Measurements from ENCODE around the gene TRPC1.
"Not testable (repeated sequence)": the region's sequence is repeated elsewhere in the genome, so short reads cannot be mapped to it uniquely, and the experiment has no call there.

The TRPC1 gene

DNA sequence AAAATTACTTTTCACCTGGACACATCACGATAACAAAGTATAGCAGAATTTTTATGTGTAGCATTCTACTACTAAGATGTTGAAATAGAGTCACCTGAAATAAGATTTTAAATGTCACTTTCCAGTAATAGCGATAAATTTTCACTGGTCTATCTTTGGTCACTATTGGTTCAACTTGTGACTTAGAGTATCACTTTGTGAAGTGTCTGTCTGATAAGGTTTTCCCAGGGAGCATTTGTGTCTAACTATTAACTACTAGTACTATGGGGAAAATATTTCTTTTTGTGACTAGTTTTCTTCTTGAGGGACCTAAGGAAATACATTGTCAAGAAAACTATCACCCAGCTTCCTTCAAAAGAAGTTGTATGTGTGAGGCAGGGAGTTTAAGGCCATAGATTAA is 11.0 kb downstream of the TRPC1 start:
- Histone ChIP-seq H3K27me3 (ENCODE audit: low read length) (no peaks in the 10 kb centered on the region), H3K9ac (ENCODE audit: low read length) (no peak overlapping the region), H4K20me1 (ENCODE audit: low read depth, low read length) (no peaks in the 10 kb centered on the region), H3K79me2 (ENCODE audit: insufficient read depth, low read length) (no peaks in the 10 kb centered on the region), H2AFZ (ENCODE audit: low read depth, low read length, severe bottlenecking) (no peak overlapping the region), H3K9me3 (ENCODE audit: insufficient read depth, low read length) (no peaks in the 10 kb centered on the region), H3K36me3 (ENCODE audit: low read length) (no peaks in the 10 kb centered on the region), H3F3A (ENCODE audit: insufficient read depth) (no peaks in the 10 kb centered on the region), H3K9me2 (replicated peaks; ENCODE audit: insufficient read depth, low read length) (no peaks in the 10 kb centered on the region), H3K4me3 (ENCODE audit: insufficient read depth, low read length, poor library complexity, severe bottlenecking) (no peak overlapping the region), H3K27ac (ENCODE audit: low read depth, low read length) (no peak overlapping the region), H3K4me2 (ENCODE audit: low read depth, low read length, poor library complexity, severe bottlenecking) (no peak overlapping the region)
- TF ChIP-seq, protein P1, sequence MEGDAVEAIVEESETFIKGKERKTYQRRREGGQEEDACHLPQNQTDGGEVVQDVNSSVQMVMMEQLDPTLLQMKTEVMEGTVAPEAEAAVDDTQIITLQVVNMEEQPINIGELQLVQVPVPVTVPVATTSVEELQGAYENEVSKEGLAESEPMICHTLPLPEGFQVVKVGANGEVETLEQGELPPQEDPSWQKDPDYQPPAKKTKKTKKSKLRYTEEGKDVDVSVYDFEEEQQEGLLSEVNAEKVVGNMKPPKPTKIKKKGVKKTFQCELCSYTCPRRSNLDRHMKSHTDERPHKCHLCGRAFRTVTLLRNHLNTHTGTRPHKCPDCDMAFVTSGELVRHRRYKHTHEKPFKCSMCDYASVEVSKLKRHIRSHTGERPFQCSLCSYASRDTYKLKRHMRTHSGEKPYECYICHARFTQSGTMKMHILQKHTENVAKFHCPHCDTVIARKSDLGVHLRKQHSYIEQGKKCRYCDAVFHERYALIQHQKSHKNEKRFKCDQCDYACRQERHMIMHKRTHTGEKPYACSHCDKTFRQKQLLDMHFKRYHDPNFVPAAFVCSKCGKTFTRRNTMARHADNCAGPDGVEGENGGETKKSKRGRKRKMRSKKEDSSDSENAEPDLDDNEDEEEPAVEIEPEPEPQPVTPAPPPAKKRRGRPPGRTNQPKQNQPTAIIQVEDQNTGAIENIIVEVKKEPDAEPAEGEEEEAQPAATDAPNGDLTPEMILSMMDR (IDR thresholded peaks at IDR 0.05; ENCODE audit: insufficient read depth, low read length, poor library complexity, severe bottlenecking), result no peak
- no peak for TF ChIP-seq EZH2phosphoT487 (conservative IDR thresholded peaks at IDR 0.05; ENCODE audit: low read length)

DNA sequence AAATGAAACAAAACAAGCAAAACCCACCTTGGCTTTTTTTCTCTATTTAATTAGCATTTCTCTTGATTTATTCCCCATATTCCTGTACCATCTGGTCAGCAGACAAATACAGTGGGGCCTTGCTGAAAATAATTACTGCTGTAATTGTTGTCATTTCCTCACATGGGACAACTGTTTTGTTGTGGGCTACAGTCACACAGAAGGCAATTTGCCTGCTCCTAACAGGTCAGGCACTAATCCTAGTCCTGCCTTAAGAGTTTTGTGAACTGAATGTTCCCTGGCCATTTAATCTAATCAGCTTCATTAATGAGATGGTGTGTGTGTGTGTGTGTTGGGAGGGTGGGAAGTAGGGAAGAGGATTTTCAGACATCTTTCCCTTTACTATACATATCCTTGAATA is 11.6 kb downstream of the TRPC1 start:
- TF ChIP-seq, protein P1 (IDR thresholded peaks at IDR 0.05; ENCODE audit: insufficient read depth, low read length, poor library complexity, severe bottlenecking), result no peak
- Histone ChIP-seq H3F3A (ENCODE audit: insufficient read depth) (no peaks in the 10 kb centered on the region), H3K4me3 (ENCODE audit: insufficient read depth, low read length, poor library complexity, severe bottlenecking) (no peak overlapping the region), H3K9me3 (ENCODE audit: insufficient read depth, low read length) (no peaks in the 10 kb centered on the region), H3K9me2 (replicated peaks; ENCODE audit: insufficient read depth, low read length) (no peaks in the 10 kb centered on the region), H3K4me2 (ENCODE audit: low read depth, low read length, poor library complexity, severe bottlenecking) (no peak overlapping the region), H3K27ac (ENCODE audit: low read depth, low read length) (no peak overlapping the region), H3K27me3 (ENCODE audit: low read length) (no peaks in the 10 kb centered on the region), H3K79me2 (ENCODE audit: insufficient read depth, low read length) (no peaks in the 10 kb centered on the region), H4K20me1 (ENCODE audit: low read depth, low read length) (no peaks in the 10 kb centered on the region), H3K9ac (ENCODE audit: low read length) (no peak overlapping the region), H2AFZ (ENCODE audit: low read depth, low read length, severe bottlenecking) (no peak overlapping the region), H3K36me3 (ENCODE audit: low read length) (no peaks in the 10 kb centered on the region)

DNA sequence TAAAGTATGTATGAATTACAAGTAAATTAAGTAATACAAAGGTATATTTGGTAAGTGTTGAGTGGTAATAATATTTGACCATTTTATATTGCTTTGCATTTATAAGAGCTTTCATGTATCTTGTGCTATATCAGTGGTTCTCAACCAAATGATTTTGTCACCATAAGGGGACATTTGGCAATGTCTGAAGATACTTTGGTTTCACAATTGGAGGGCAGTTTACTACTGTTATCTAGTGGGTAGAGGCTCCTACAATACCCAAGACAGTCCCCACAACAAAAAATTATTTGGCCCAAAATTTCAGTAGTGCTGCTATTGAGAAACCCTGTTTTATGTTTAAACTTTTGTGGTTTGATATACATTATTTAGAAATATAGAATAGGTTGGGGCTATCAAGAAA is 14.6 kb downstream of the TRPC1 start:
- Histone ChIP-seq H4K20me1 (ENCODE audit: low read depth, low read length) (no peaks in the 10 kb centered on the region), H3K9me2 (replicated peaks; ENCODE audit: insufficient read depth, low read length) (no peaks in the 10 kb centered on the region), H3F3A (ENCODE audit: insufficient read depth) (no peaks in the 10 kb centered on the region), H3K4me2 (ENCODE audit: low read depth, low read length, poor library complexity, severe bottlenecking) (no peak overlapping the region), H3K9me3 (ENCODE audit: insufficient read depth, low read length) (no peaks in the 10 kb centered on the region), H3K9ac (ENCODE audit: low read length) (no peak overlapping the region), H2AFZ (ENCODE audit: low read depth, low read length, severe bottlenecking) (no peak overlapping the region), H3K79me2 (ENCODE audit: insufficient read depth, low read length) (no peaks in the 10 kb centered on the region), H3K36me3 (ENCODE audit: low read length) (no peaks in the 10 kb centered on the region), H3K27me3 (ENCODE audit: low read length) (no peaks in the 10 kb centered on the region), H3K27ac (ENCODE audit: low read depth, low read length) (no peak overlapping the region), H3K4me3 (ENCODE audit: insufficient read depth, low read length, poor library complexity, severe bottlenecking) (no peak overlapping the region)
- no peak for TF ChIP-seq EZH2phosphoT487 (conservative IDR thresholded peaks at IDR 0.05; ENCODE audit: low read length)
- TF ChIP-seq, protein P1 (IDR thresholded peaks at IDR 0.05; ENCODE audit: insufficient read depth, low read length, poor library complexity, severe bottlenecking), result no peak

DNA sequence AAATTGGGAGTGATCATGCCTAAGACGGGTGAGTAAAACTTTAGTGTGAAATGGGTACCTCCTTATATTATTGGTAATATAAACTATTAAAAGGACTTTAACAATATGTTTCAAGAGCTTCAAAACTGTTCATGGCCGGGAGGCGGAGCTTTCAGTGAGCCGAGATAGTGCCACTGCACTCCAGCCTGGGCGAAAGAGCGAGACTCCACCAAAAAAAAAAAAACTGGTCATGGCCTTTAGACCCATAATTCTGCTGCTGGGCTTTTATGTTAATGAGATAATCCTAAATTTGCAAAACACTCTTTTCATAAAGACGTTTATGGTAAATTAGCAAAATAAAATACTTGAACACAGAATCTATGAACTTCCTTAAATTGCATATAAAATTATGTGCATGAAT is 22.8 kb downstream of the TRPC1 start:
- no peaks in the 10 kb centered on the region for H3K27me3 ChIP-seq (ENCODE audit: low read length)
- no peak overlapping the region for H3K27ac ChIP-seq (ENCODE audit: low read depth, low read length)
- no peaks in the 10 kb centered on the region for H3F3A ChIP-seq (ENCODE audit: insufficient read depth)

DNA sequence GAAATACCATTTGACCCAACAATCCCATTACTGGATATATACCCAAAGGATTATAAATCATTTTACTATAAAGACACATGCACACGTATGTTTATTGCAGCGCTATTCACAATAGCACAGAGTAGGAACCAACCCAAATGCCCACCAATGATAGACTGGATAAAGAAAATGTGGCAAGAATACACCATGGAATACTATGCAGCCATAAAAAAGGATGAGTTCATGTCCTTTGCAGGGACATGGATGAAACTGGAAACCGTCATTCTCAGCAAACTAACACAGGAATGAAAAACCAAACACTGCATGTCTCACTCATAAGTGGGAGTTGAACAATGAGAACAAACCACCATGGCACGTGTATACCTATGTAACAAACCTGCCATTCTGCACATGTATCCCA is 26.7 kb downstream of the TRPC1 start:
- H3K9me2 ChIP-seq (replicated peaks; ENCODE audit: insufficient read depth, low read length); H3K27me3 ChIP-seq (ENCODE audit: low read length); H3K79me2 ChIP-seq (ENCODE audit: insufficient read depth, low read length); H3F3A ChIP-seq (ENCODE audit: insufficient read depth); H4K20me1 ChIP-seq (ENCODE audit: low read depth, low read length); H2AFZ ChIP-seq (ENCODE audit: low read depth, low read length, severe bottlenecking); H3K9ac ChIP-seq (ENCODE audit: low read length); H3K9me3 ChIP-seq (ENCODE audit: insufficient read depth, low read length); H3K4me3 ChIP-seq (ENCODE audit: insufficient read depth, low read length, poor library complexity, severe bottlenecking); H3K4me2 ChIP-seq (ENCODE audit: low read depth, low read length, poor library complexity, severe bottlenecking); H3K36me3 ChIP-seq (ENCODE audit: low read length); H3K27ac ChIP-seq (ENCODE audit: low read depth, low read length): not testable (repeated sequence)

More for the DNA sequence above, 22.8 kb downstream of the TRPC1 start:
- no peak overlapping the region for H2AFZ ChIP-seq (ENCODE audit: low read depth, low read length, severe bottlenecking)
- H3K9me2 ChIP-seq (replicated peaks; ENCODE audit: insufficient read depth, low read length), result no peaks in the 10 kb centered on the region
- no peaks in the 10 kb centered on the region for H4K20me1 ChIP-seq (ENCODE audit: low read depth, low read length)
- no peaks in the 10 kb centered on the region for H3K9me3 ChIP-seq (ENCODE audit: insufficient read depth, low read length)
- no peak overlapping the region for H3K4me2 ChIP-seq (ENCODE audit: low read depth, low read length, poor library complexity, severe bottlenecking)
- H3K4me3 ChIP-seq (ENCODE audit: insufficient read depth, low read length, poor library complexity, severe bottlenecking), result no peak overlapping the region
- TF ChIP-seq, protein P1 (IDR thresholded peaks at IDR 0.05; ENCODE audit: insufficient read depth, low read length, poor library complexity, severe bottlenecking), result no peak
- TF ChIP-seq EZH2phosphoT487 (conservative IDR thresholded peaks at IDR 0.05; ENCODE audit: low read length), result no peak
- H3K9ac ChIP-seq (ENCODE audit: low read length), result no peak overlapping the region
- H3K79me2 ChIP-seq (ENCODE audit: insufficient read depth, low read length), result no peaks in the 10 kb centered on the region
- H3K36me3 ChIP-seq (ENCODE audit: low read length), result no peaks in the 10 kb centered on the region
